ENCODE measurements around the gene AEBP1. TPM values are rescaled to one million over a fixed set of nuclear protein-coding genes. Genes with fewer than 3 reads are reported as not detected.

Gene AEBP1
- total RNA-seq, 1 donor from 2014 or later = 65.0 TPM

DNA sequence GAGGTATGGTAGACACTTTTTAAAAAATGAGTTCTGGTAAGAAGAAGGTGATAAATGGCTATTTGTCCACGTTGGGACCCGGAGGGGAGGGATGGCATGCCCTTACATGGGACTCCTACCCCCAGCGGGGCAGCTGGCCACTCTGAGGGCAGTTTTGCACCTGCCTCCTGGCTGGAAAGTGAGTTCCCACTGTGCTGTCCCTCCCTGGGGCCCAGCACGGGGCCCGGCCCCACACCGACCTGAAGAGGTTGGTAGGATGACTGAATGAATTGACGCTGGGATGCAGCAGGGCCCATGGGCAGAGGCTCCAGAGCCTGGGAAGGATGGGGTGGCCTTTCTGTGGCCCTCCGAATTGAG lies 601 bp upstream of the AEBP1 start:
- H3K4me2 ChIP-seq (ENCODE audit: low read length) = peak overlapping the region; percentile 50
- H3K27ac Mint-ChIP-seq (ENCODE audit: unreplicated experiment) = no peak overlapping the region
- no peaks in the 10 kb centered on the region for H3K9me3 ChIP-seq (ENCODE audit: insufficient read depth, low read depth, low read length)
- FAIRE-seq (no peak), DNase-seq (ENCODE audit: low read depth) (no peak)
- H3K4me3 Mint-ChIP-seq (ENCODE audit: unreplicated experiment) = peak overlapping the region; percentile 66
- H3K4me1 ChIP-seq (ENCODE audit: insufficient read depth, low read length) = peaks cover 29% of the 10 kb centered on the region
- no peak overlapping the region for H3K4me3 ChIP-seq (ENCODE audit: insufficient read depth, low read depth, low read length)
- H3K36me3 ChIP-seq (ENCODE audit: insufficient read depth, low read length) = no peaks in the 10 kb centered on the region
- H3K9me3 Mint-ChIP-seq (ENCODE audit: unreplicated experiment) = no peaks in the 10 kb centered on the region
- no peak overlapping the region for H3K27ac ChIP-seq (ENCODE audit: low read depth, low read length)
- no peaks in the 10 kb centered on the region for H3K27me3 Mint-ChIP-seq (ENCODE audit: low read depth, unreplicated experiment)
- no peaks in the 10 kb centered on the region for H3K27me3 ChIP-seq (ENCODE audit: insufficient read depth, low read length)
- H3K9ac ChIP-seq (ENCODE audit: low read length) = no peak overlapping the region
- peak overlapping the region; percentile 34 for H2AFZ ChIP-seq (ENCODE audit: low read depth, low read length)
- peaks cover 6% of the 10 kb centered on the region for H3K36me3 Mint-ChIP-seq (ENCODE audit: low read depth, unreplicated experiment)
- TF ChIP-seq, protein P1, sequence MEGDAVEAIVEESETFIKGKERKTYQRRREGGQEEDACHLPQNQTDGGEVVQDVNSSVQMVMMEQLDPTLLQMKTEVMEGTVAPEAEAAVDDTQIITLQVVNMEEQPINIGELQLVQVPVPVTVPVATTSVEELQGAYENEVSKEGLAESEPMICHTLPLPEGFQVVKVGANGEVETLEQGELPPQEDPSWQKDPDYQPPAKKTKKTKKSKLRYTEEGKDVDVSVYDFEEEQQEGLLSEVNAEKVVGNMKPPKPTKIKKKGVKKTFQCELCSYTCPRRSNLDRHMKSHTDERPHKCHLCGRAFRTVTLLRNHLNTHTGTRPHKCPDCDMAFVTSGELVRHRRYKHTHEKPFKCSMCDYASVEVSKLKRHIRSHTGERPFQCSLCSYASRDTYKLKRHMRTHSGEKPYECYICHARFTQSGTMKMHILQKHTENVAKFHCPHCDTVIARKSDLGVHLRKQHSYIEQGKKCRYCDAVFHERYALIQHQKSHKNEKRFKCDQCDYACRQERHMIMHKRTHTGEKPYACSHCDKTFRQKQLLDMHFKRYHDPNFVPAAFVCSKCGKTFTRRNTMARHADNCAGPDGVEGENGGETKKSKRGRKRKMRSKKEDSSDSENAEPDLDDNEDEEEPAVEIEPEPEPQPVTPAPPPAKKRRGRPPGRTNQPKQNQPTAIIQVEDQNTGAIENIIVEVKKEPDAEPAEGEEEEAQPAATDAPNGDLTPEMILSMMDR (IDR thresholded peaks at IDR 0.05; ENCODE audit: insufficient read depth, low read depth, low read length) = no peak
- TF ChIP-seq EZH2 (IDR thresholded peaks at IDR 0.05; ENCODE audit: insufficient read depth, low read length) = no peak
- peaks cover 24% of the 10 kb centered on the region for H4K20me1 ChIP-seq (ENCODE audit: insufficient read depth, low read length)
- H3K79me2 ChIP-seq (ENCODE audit: insufficient read depth, low read length) = peaks cover 15% of the 10 kb centered on the region
- peaks cover 34% of the 10 kb centered on the region for H3K4me1 Mint-ChIP-seq (ENCODE audit: low read depth, unreplicated experiment)

DNA sequence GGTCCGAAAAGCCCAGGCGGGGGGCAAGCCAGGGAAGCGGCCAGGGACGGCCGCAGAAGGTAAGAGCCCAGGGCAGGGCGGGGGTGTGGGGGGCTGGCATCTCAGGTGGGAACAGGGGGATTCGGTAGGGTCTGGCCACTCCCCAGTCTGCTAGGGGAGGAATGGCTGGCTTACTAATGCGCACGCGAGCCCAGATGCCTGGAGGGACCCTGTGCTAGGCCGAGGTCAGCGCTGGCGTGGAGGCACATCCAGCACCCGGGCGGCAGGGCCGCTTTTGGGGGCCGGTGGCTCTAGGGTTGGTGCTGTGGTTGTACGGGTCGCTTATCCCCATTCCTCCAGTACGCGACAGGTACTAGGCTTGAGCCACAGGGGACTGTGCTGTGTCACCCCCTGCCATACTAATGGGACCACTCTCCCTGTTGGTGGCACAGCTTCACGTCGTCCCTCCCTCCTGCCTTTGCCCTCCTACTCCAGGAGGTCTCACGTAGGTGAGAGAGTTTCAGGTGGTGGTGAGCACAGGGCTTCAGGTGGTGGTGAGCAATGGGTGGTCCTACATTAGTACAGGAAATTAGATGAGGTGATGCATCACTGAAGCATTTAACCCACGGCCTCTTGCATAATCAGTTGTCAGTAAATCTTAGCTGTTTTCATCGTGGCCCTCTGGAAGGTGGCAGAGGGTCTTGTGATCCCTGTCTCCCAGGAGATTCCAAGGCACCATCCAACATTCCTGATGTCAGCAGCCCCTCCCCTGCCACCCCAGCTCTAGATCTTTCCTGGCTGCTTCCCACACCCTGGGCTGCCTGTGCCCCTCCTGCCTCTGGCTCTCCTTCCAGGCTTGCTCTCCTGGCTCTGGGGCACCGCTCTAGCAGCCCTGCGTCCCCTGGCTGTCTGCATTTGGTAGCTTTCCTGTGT lies 971 bp downstream of the AEBP1 start:
- peaks cover 37% of the 10 kb centered on the region for H4K20me1 ChIP-seq (ENCODE audit: insufficient read depth, low read length)
- H3K4me3 Mint-ChIP-seq (ENCODE audit: unreplicated experiment) = peak overlapping the region; percentile 85
- no peaks in the 10 kb centered on the region for H3K27me3 Mint-ChIP-seq (ENCODE audit: low read depth, unreplicated experiment)
- peak overlapping the region; percentile 36 for H3K27ac ChIP-seq (ENCODE audit: low read depth, low read length)
- H2AFZ ChIP-seq (ENCODE audit: low read depth, low read length) = peak overlapping the region; percentile 51
- peak overlapping the region; percentile 70 for H3K4me3 ChIP-seq (ENCODE audit: insufficient read depth, low read depth, low read length)
- no peak for TF ChIP-seq EZH2 (IDR thresholded peaks at IDR 0.05; ENCODE audit: insufficient read depth, low read length)
- H3K9ac ChIP-seq (ENCODE audit: low read length) = peak overlapping the region; percentile 75
- FAIRE-seq = peak; percentile 54
- H3K9me3 Mint-ChIP-seq (ENCODE audit: unreplicated experiment) = no peaks in the 10 kb centered on the region
- H3K36me3 ChIP-seq (ENCODE audit: insufficient read depth, low read length) = no peaks in the 10 kb centered on the region
- peak overlapping the region; percentile 78 for H3K27ac Mint-ChIP-seq (ENCODE audit: unreplicated experiment)
- peak overlapping the region; percentile 89 for H3K4me2 ChIP-seq (ENCODE audit: low read length)
- peak; percentile 51 for DNase-seq (ENCODE audit: low read depth)
- H3K9me3 ChIP-seq (ENCODE audit: insufficient read depth, low read depth, low read length) = no peaks in the 10 kb centered on the region
- H3K4me1 Mint-ChIP-seq (ENCODE audit: low read depth, unreplicated experiment) = peaks cover 30% of the 10 kb centered on the region
- no peaks in the 10 kb centered on the region for H3K27me3 ChIP-seq (ENCODE audit: insufficient read depth, low read length)
- H3K36me3 Mint-ChIP-seq (ENCODE audit: low read depth, unreplicated experiment) = peaks cover 10% of the 10 kb centered on the region
- H3K4me1 ChIP-seq (ENCODE audit: insufficient read depth, low read length) = peaks cover 29% of the 10 kb centered on the region
- peaks cover 15% of the 10 kb centered on the region for H3K79me2 ChIP-seq (ENCODE audit: insufficient read depth, low read length)

DNA sequence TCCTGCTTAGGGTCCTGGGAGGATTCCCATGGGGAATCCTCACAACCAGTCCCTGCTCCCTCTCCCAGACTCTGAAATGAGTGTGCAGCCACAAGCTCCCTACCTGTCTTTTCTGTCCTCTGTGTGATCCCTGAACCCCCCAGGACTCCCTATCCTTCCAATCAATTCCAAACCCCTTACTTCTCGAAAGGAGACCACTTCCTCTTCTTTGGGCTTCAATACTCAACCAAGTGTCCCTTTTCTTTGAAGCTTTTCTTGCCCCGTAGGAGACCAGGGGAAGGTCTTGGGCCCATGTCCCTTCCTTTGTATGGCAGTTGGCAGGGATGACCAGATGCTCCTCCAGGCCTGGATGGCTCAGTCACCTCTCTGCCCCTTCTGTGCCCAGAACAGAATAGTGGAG lies 1.7 kb downstream of the AEBP1 start:
- TF ChIP-seq, protein P1 (IDR thresholded peaks at IDR 0.05; ENCODE audit: insufficient read depth, low read depth, low read length) = no peak
- no peak for TF ChIP-seq EZH2 (IDR thresholded peaks at IDR 0.05; ENCODE audit: insufficient read depth, low read length)
- peaks cover 24% of the 10 kb centered on the region for H3K4me1 Mint-ChIP-seq (ENCODE audit: low read depth, unreplicated experiment)
- H3K36me3 ChIP-seq (ENCODE audit: insufficient read depth, low read length) = no peaks in the 10 kb centered on the region
- H3K27me3 Mint-ChIP-seq (ENCODE audit: low read depth, unreplicated experiment) = no peaks in the 10 kb centered on the region
- no peaks in the 10 kb centered on the region for H3K27me3 ChIP-seq (ENCODE audit: insufficient read depth, low read length)
- peak overlapping the region; percentile 70 for H3K4me3 ChIP-seq (ENCODE audit: insufficient read depth, low read depth, low read length)
- peaks cover 39% of the 10 kb centered on the region for H4K20me1 ChIP-seq (ENCODE audit: insufficient read depth, low read length)
- DNase-seq (ENCODE audit: low read depth) (no peak), FAIRE-seq (no peak)
- no peaks in the 10 kb centered on the region for H3K9me3 ChIP-seq (ENCODE audit: insufficient read depth, low read depth, low read length)
- H3K9me3 Mint-ChIP-seq (ENCODE audit: unreplicated experiment) = no peaks in the 10 kb centered on the region
- H3K9ac ChIP-seq (ENCODE audit: low read length) = peak overlapping the region; percentile 75
- H3K27ac ChIP-seq (ENCODE audit: low read depth, low read length) = no peak overlapping the region
- H3K4me1 ChIP-seq (ENCODE audit: insufficient read depth, low read length) = peaks cover 22% of the 10 kb centered on the region
- H3K4me3 Mint-ChIP-seq (ENCODE audit: unreplicated experiment) = peak overlapping the region; percentile 85
- H3K4me2 ChIP-seq (ENCODE audit: low read length) = peak overlapping the region; percentile 89
- H3K27ac Mint-ChIP-seq (ENCODE audit: unreplicated experiment) = peak overlapping the region; percentile 78
- H2AFZ ChIP-seq (ENCODE audit: low read depth, low read length) = no peak overlapping the region
- peaks cover 13% of the 10 kb centered on the region for H3K36me3 Mint-ChIP-seq (ENCODE audit: low read depth, unreplicated experiment)
- peaks cover 15% of the 10 kb centered on the region for H3K79me2 ChIP-seq (ENCODE audit: insufficient read depth, low read length)

Data from astrocyte (in vitro differentiated cells and primary cell).